Panc1 (cell line): Measurements from ENCODE around the gene NTF4. TPM values are rescaled to one million over a fixed set of nuclear protein-coding genes. Genes with fewer than 3 reads are reported as not detected.

Experiments used
- ATAC-seq: fragments of 200-7000 bp; cut with Tn5 transposase; 2 replicates; pipeline ENCODE4 v1.9.1; 2020; ENCODE audit warnings: mild to moderate bottlenecking, moderate library complexity
- BruUV-seq: library from RNA; stranded (reverse); fragments of 400-500 nt; replicated peaks from 2 replicates; lab custom pipeline; 2021; lab: Mats Ljungman, UMichigan
- CTCF ChIA-PET: fragments of 300-600 bp; sonication (Branson Sonifier 250); formaldehyde crosslinking; loops from one replicate; lab custom pipeline; 2022; ENCODE audit warnings: antibody characterized with exemption; lab: Charles Lee
- POLR2A ChIA-PET: fragments of 300-600 bp; sonication (Branson Sonifier 250); formaldehyde crosslinking; loops from one replicate; lab custom pipeline; 2022; ENCODE audit warnings: antibody characterized with exemption; lab: Charles Lee
- DNase-seq: peaks from one replicate; pipeline ENCODE4 v3.0.0-alpha.2; 2010; ENCODE audit warnings: low read depth, low spot score
- H3K27ac ChIP-seq: 2 replicates; pipeline ENCODE4 v1.5.1; 2011; ENCODE audit warnings: mild to moderate bottlenecking, low read length, inconsistent platforms
- H3K27me3 ChIP-seq: fragments of 200-500 bp; sonication (Bioruptor generic); 2 replicates; pipeline ENCODE4 v1.6.0; 2014; ENCODE audit warnings: low read length, inconsistent platforms; ENCODE audit not compliant: control insufficient read depth, insufficient read depth
- H3K36me3 ChIP-seq: fragments of 200-500 bp; sonication (Bioruptor generic); 2 replicates; pipeline ENCODE4 v1.5.1; 2014; ENCODE audit warnings: inconsistent platforms, mild to moderate bottlenecking, low read length, moderate library complexity; ENCODE audit not compliant: control insufficient read depth, insufficient read depth
- H3K4me1 ChIP-seq: 2 replicates; pipeline ENCODE4 v1.5.1; 2011; ENCODE audit warnings: inconsistent platforms, mild to moderate bottlenecking, low read length, moderate library complexity; ENCODE audit not compliant: control insufficient read depth, insufficient read depth
- H3K4me3 ChIP-seq, 2 experiments: 2 replicates each; pipeline ENCODE4 v1.5.1; 2011 to 2012; ENCODE audit warnings: low read depth in 2 of 2, low read length in 2 of 2, mild to moderate bottlenecking in 2 of 2, inconsistent platforms in 1 of 2, moderate library complexity in 1 of 2
- H3K9me3 ChIP-seq: fragments of 200-500 bp; sonication (Bioruptor generic); 2 replicates; pipeline ENCODE4 v1.5.1; 2014; ENCODE audit warnings: low read depth, mild to moderate bottlenecking, inconsistent platforms, low read length, moderate library complexity; ENCODE audit not compliant: control insufficient read depth, insufficient read depth
- POLR2AphosphoS5 ChIP-seq: IDR thresholded peaks from 2 replicates; pipeline ENCODE4 v1.6.1; 2012; ENCODE audit warnings: mild to moderate bottlenecking, low read depth, low read length, moderate library complexity
- SIN3A ChIP-seq: IDR thresholded peaks from 2 replicates; pipeline ENCODE4 v1.6.1; 2012; ENCODE audit warnings: low read depth, mild to moderate bottlenecking, low read length, moderate library complexity, borderline replicate concordance; ENCODE audit not compliant: insufficient read depth
- TCF7L2 ChIP-seq: IDR thresholded peaks from 2 replicates; pipeline ENCODE4 v1.6.1; 2011; ENCODE audit warnings: mild to moderate bottlenecking, low read depth, low read length, inconsistent platforms
- in situ Hi-C: cut with HindIII; loops from 2 replicates; pipeline ENCODE4 v1.10.0; 2016; ENCODE audit warnings: low sequenced_read_pairs, low pct_unique_long_range_greater_than_20kb
- intact Hi-C: fragments of 100-400 bp; cut with micrococcal nuclease; formaldehyde crosslinking; loops from one replicate; pipeline ENCODE4 v1.10.0; 2022; ENCODE audit not compliant: unreplicated experiment
- total RNA-seq: library from RNA; stranded (reverse); gene quantifications from one replicate; pipeline ENCODE4 v1.2.1, GENCODE V29; 2021; ENCODE audit not compliant: unreplicated experiment
- TF ChIP-seq, protein P1 (sequence below): fragments of 450-650 bp; IDR thresholded peaks from 2 replicates; pipeline ENCODE4 v1.5.1; 2017; ENCODE audit warnings: mild to moderate bottlenecking
- TF ChIP-seq, protein P2 (sequence below), 2 experiments: IDR thresholded peaks; 2 replicates each; pipeline ENCODE4 v1.6.1; 2011 to 2012; ENCODE audit warnings: low read depth in 2 of 2, control low read depth in 1 of 2, low read length in 1 of 2, mild to moderate bottlenecking in 1 of 2, moderate library complexity in 1 of 2; ENCODE audit not compliant: insufficient read depth in 1 of 2

The NTF4 gene
- total RNA-seq, 1 experiment from 2014 or later, result 0.39 TPM

DNA sequence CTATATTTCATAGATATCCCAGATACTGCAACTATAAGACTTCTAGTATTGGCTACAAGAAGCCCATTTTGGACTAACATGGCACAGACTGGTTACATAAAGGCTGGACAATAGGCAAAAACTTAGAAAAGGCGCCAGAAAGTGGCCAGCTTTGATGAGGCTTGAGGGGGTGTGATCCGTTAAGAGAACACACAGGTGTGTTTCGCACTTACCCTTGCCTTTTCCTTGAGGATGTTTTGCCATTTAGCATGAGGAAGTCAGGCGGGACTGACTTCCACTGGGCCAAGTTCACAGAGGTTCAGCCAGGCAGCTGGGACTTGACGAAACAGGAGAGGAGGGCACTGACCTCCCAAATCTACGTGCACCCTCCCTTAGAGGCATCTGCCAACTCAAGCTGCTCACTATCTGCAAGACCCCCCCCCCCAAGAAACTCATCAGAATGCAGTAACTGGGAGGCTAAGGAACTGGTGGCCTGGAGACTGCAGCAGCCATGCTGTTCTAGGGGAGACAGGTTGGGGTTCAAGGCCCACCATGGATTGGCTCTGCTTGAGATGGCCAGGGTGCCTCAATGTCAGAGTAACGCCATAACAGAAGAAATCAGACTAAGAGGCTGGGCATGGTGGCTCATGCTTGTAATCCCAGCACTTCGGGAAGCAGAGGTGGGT is 45.1 kb upstream of the NTF4 start:
- no TSS peak for BruUV-seq
- H3K4me3 ChIP-seq, result no peak overlapping the region
- ATAC-seq, result no peak
- H3K9me3 ChIP-seq, result no peaks in the 10 kb centered on the region
- POLR2A ChIA-PET, result no interaction called here
- CTCF ChIA-PET, result no interaction called here
- intact Hi-C loops (no loop called here), in situ Hi-C loops (no loop called here)
- no peaks in the 10 kb centered on the region; the same call in 1 of the 2 replicates for H3K36me3 ChIP-seq
- peaks cover 4% of the 10 kb centered on the region; the same call in 1 of the 2 replicates for H3K4me1 ChIP-seq
- DNase-seq, result no peak
- TF ChIP-seq, protein P1, sequence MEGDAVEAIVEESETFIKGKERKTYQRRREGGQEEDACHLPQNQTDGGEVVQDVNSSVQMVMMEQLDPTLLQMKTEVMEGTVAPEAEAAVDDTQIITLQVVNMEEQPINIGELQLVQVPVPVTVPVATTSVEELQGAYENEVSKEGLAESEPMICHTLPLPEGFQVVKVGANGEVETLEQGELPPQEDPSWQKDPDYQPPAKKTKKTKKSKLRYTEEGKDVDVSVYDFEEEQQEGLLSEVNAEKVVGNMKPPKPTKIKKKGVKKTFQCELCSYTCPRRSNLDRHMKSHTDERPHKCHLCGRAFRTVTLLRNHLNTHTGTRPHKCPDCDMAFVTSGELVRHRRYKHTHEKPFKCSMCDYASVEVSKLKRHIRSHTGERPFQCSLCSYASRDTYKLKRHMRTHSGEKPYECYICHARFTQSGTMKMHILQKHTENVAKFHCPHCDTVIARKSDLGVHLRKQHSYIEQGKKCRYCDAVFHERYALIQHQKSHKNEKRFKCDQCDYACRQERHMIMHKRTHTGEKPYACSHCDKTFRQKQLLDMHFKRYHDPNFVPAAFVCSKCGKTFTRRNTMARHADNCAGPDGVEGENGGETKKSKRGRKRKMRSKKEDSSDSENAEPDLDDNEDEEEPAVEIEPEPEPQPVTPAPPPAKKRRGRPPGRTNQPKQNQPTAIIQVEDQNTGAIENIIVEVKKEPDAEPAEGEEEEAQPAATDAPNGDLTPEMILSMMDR, result no peak
- TF ChIP-seq POLR2AphosphoS5, result peak; percentile 35; the same call in 1 of the 2 replicates
- H3K27me3 ChIP-seq, result no peaks in the 10 kb centered on the region
- no peak overlapping the region for H3K27ac ChIP-seq

DNA sequence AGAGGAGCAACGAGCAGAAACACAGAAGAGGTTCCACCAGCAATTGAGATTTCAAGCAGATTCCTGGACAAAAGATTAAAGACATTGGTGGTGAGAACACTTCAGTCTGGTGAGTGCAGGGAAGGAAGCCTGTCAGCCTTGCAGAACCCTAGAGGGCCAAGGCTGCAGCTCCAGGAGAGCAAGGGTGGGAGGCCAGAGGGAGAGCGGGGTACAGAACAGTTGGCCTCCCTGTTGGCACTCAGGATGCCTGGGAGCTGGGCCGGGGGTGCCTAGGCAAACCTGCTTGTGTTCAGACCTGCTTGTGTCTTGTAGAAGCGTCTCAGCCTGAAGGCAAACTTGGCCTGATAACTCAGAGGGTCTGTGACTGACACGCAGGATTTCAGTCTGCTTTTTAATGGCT is 44.4 kb upstream of the NTF4 start:
- no TSS peak for BruUV-seq
- in situ Hi-C loops (no loop called here), intact Hi-C loops (no loop called here)
- ChIA-PET POLR2A (no interaction called here), CTCF (no interaction called here)
- Histone ChIP-seq H3K36me3 (no peaks in the 10 kb centered on the region; the same call in 1 of the 2 replicates), H3K27me3 (no peaks in the 10 kb centered on the region), H3K27ac (no peak overlapping the region), H3K4me1 (peaks cover 4% of the 10 kb centered on the region; the same call in 1 of the 2 replicates), H3K4me3 (no peak overlapping the region), H3K9me3 (no peaks in the 10 kb centered on the region)
- TF ChIP-seq POLR2AphosphoS5 (no peak), TCF7L2 (no peak), SIN3A (no peak)
- TF ChIP-seq, protein P1, result no peak
- TF ChIP-seq, protein P2, sequence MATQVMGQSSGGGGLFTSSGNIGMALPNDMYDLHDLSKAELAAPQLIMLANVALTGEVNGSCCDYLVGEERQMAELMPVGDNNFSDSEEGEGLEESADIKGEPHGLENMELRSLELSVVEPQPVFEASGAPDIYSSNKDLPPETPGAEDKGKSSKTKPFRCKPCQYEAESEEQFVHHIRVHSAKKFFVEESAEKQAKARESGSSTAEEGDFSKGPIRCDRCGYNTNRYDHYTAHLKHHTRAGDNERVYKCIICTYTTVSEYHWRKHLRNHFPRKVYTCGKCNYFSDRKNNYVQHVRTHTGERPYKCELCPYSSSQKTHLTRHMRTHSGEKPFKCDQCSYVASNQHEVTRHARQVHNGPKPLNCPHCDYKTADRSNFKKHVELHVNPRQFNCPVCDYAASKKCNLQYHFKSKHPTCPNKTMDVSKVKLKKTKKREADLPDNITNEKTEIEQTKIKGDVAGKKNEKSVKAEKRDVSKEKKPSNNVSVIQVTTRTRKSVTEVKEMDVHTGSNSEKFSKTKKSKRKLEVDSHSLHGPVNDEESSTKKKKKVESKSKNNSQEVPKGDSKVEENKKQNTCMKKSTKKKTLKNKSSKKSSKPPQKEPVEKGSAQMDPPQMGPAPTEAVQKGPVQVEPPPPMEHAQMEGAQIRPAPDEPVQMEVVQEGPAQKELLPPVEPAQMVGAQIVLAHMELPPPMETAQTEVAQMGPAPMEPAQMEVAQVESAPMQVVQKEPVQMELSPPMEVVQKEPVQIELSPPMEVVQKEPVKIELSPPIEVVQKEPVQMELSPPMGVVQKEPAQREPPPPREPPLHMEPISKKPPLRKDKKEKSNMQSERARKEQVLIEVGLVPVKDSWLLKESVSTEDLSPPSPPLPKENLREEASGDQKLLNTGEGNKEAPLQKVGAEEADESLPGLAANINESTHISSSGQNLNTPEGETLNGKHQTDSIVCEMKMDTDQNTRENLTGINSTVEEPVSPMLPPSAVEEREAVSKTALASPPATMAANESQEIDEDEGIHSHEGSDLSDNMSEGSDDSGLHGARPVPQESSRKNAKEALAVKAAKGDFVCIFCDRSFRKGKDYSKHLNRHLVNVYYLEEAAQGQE (IDR thresholded peaks at IDR 0.05; ENCODE audit: insufficient read depth in 1 of 2, low read depth in 2 of 2, low read length in 1 of 2), result no peak
- ATAC-seq (no peak), DNase-seq (no peak)
